Measurements from ENCODE around the gene SUPT5H. TPM values are rescaled to one million over a fixed set of nuclear protein-coding genes. Genes with fewer than 3 reads are reported as not detected.

SUPT5H gene
- total RNA-seq, 1 experiment from 2014 or later: 59.9 TPM

GRCh38 chr19:39514840-39515550 lies 69.6 kb downstream of the SUPT5H start, which contains the start of gene SELENOV:
SELENOV (plus strand) TSS chr19:39515139; CDS start chr19:39515213, 74 bp downstream.
- Histone ChIP-seq H3K27ac (ENCODE audit: low read length) (no peak within 1 kb of the TSS), H3K4me2 (ENCODE audit: low read length) (no peak within 1 kb of the TSS), H3K36me3 (ENCODE audit: low read depth, low read length) (no peaks in the 10 kb centered on the region), H3K4me1 (ENCODE audit: insufficient read depth, low read length) (no peaks in the 10 kb centered on the region), H3F3A (ENCODE audit: low read length, unreplicated experiment) (no peaks in the 10 kb centered on the region), H3K4me3 (ENCODE audit: low read length) (no peak within 1 kb of the TSS), H2AFZ (ENCODE audit: low read length) (no peak within 1 kb of the TSS), H3K9ac (ENCODE audit: low read length) (no peak within 1 kb of the TSS), H3K9me2 (replicated peaks; ENCODE audit: low read length) (no peaks in the 10 kb centered on the region), H3K9me3 (ENCODE audit: low read length) (no peaks in the 10 kb centered on the region), H3K79me2 (ENCODE audit: low read length) (no peaks in the 10 kb centered on the region), H4K20me1 (ENCODE audit: low read length) (no peaks in the 10 kb centered on the region), H3K27me3 (ENCODE audit: low read length) (peaks cover 5% of the 10 kb centered on the region; the same call in 1 of the 2 replicates)
- ATAC-seq: peak; percentile 13; the same call in 1 of the 2 replicates
- ChIA-PET POLR2A (ENCODE audit: unreplicated experiment) (no interaction called here), CTCF (no interaction called here)
- intact Hi-C loops (cut with micrococcal nuclease): no loop called here
- BruUV-seq (replicated peaks): no TSS peak
- DNase-seq: no peak
- no peak for TF ChIP-seq EZH2 (IDR thresholded peaks at IDR 0.05; ENCODE audit: low read length, unreplicated experiment)
- no peak for TF ChIP-seq EZH2phosphoT487 (IDR thresholded peaks at IDR 0.05; ENCODE audit: borderline replicate concordance, low read length)
- no peak for TF ChIP-seq CTCF (conservative IDR thresholded peaks at IDR 0.05; ENCODE audit: low read depth, low read length)

- intact Hi-C loops (cut with micrococcal nuclease): no loop called here
- H3K36me3 ChIP-seq (ENCODE audit: low read depth, low read length): no peaks in the 10 kb centered on the region
- no peaks in the 10 kb centered on the region for H4K20me1 ChIP-seq (ENCODE audit: low read length)
- no TSS peak for BruUV-seq (replicated peaks)
- no peaks in the 10 kb centered on the region for H3K79me2 ChIP-seq (ENCODE audit: low read length)
- H3K27ac ChIP-seq (ENCODE audit: low read length): no peak overlapping the region
- no peak overlapping the region for H3K9ac ChIP-seq (ENCODE audit: low read length)
- H3K4me1 ChIP-seq (ENCODE audit: insufficient read depth, low read length): no peaks in the 10 kb centered on the region
- TF ChIP-seq CTCF (conservative IDR thresholded peaks at IDR 0.05; ENCODE audit: low read depth, low read length) (no peak), EZH2 (IDR thresholded peaks at IDR 0.05; ENCODE audit: low read length, unreplicated experiment) (no peak), EZH2phosphoT487 (IDR thresholded peaks at IDR 0.05; ENCODE audit: borderline replicate concordance, low read length) (no peak)
- no peaks in the 10 kb centered on the region for H3K9me3 ChIP-seq (ENCODE audit: low read length)
- DNase-seq (no peak), ATAC-seq (no peak)
- H3F3A ChIP-seq (ENCODE audit: low read length, unreplicated experiment): no peaks in the 10 kb centered on the region
- no peak overlapping the region for H2AFZ ChIP-seq (ENCODE audit: low read length)
- ChIA-PET POLR2A (ENCODE audit: unreplicated experiment) (no interaction called here), CTCF (no interaction called here)
- H3K9me2 ChIP-seq (replicated peaks; ENCODE audit: low read length): no peaks in the 10 kb centered on the region
- peaks cover 5% of the 10 kb centered on the region; the same call in 1 of the 2 replicates for H3K27me3 ChIP-seq (ENCODE audit: low read length)
- no peak overlapping the region for H3K4me2 ChIP-seq (ENCODE audit: low read length)
- H3K4me3 ChIP-seq (ENCODE audit: low read length): no peak overlapping the region
These were observed 70.3 kb downstream of the SUPT5H start for GRCh38 chr19:39515551-39516191.

- no peak for TF ChIP-seq CTCF (conservative IDR thresholded peaks at IDR 0.05; ENCODE audit: low read depth, low read length)
- TF ChIP-seq EZH2phosphoT487 (IDR thresholded peaks at IDR 0.05; ENCODE audit: borderline replicate concordance, low read length): no peak
- TF ChIP-seq EZH2 (IDR thresholded peaks at IDR 0.05; ENCODE audit: low read length, unreplicated experiment): no peak
- Histone ChIP-seq H3F3A (ENCODE audit: low read length, unreplicated experiment) (no peaks in the 10 kb centered on the region), H3K9me2 (replicated peaks; ENCODE audit: low read length) (no peaks in the 10 kb centered on the region), H3K27ac (ENCODE audit: low read length) (no peak overlapping the region), H3K27me3 (ENCODE audit: low read length) (peaks cover 5% of the 10 kb centered on the region; the same call in 1 of the 2 replicates), H4K20me1 (ENCODE audit: low read length) (no peaks in the 10 kb centered on the region), H3K79me2 (ENCODE audit: low read length) (no peaks in the 10 kb centered on the region), H3K9ac (ENCODE audit: low read length) (no peak overlapping the region), H3K4me3 (ENCODE audit: low read length) (no peak overlapping the region), H3K4me2 (ENCODE audit: low read length) (no peak overlapping the region), H3K36me3 (ENCODE audit: low read depth, low read length) (no peaks in the 10 kb centered on the region), H3K4me1 (ENCODE audit: insufficient read depth, low read length) (no peaks in the 10 kb centered on the region), H3K9me3 (ENCODE audit: low read length) (no peaks in the 10 kb centered on the region), H2AFZ (ENCODE audit: low read length) (no peak overlapping the region)
- no peak for ATAC-seq
- BruUV-seq (replicated peaks): no TSS peak
- DNase-seq: no peak
- POLR2A ChIA-PET (ENCODE audit: unreplicated experiment): no interaction called here
- CTCF ChIA-PET: no interaction called here
- intact Hi-C loops (cut with micrococcal nuclease): no loop called here
These were observed 70.9 kb downstream of the SUPT5H start for GRCh38 chr19:39516270-39516669.
